GM18520 (cell line): ENCODE measurements around the gene RNF181.
"Not testable (repeated sequence)": the region's sequence is repeated elsewhere in the genome, so short reads cannot be mapped to it uniquely, and the experiment has no call there.

Source experiments
- ATAC-seq: cut with Tn5 transposase; IDR thresholded peaks from one replicate; pipeline ENCODE4 v1.9.1; 2021; ENCODE audit not compliant: unreplicated experiment

RNF181 gene

GRCh38 chr2:85611705-85612587, 16.4 kb downstream of the RNF181 start, which contains the start of gene C2orf68:
TSS of gene C2orf68 (minus strand) at chr2:85612066. CDS start at chr2:85611984, 82 bp downstream.
- peak; percentile 58 for ATAC-seq

GRCh38 chr2:85613717-85614515, 18.4 kb downstream of the RNF181 start:
- no peak for ATAC-seq

GRCh38 chr2:85614757-85615156, 19.2 kb downstream of the RNF181 start:
- ATAC-seq: not testable (repeated sequence)

- no peak for ATAC-seq
Measured at GRCh38 chr2:85615413-85615728, 19.8 kb downstream of the RNF181 start.

- ATAC-seq: not testable (repeated sequence)
Measured at GRCh38 chr2:85617723-85618122, 22.2 kb downstream of the RNF181 start.

- ATAC-seq: no peak
Measured at GRCh38 chr2:85619617-85620016, 24.1 kb downstream of the RNF181 start.

GRCh38 chr2:85621338-85621737, 25.8 kb downstream of the RNF181 start:
- ATAC-seq: no peak

- ATAC-seq: no peak
Measured at GRCh38 chr2:85623991-85624390, 28.4 kb downstream of the RNF181 start.

- ATAC-seq: no peak
Measured at GRCh38 chr2:85628658-85629057, 33.1 kb downstream of the RNF181 start.

GRCh38 chr2:85631316-85631715, 35.8 kb downstream of the RNF181 start:
- ATAC-seq: no peak

- ATAC-seq: no peak
Measured at GRCh38 chr2:85635011-85635410, 39.5 kb downstream of the RNF181 start.

- ATAC-seq: no peak
Measured at GRCh38 chr2:85635636-85636035, 40.1 kb downstream of the RNF181 start.

- peak; percentile 64 for ATAC-seq
Measured at GRCh38 chr2:85642725-85643124, 47.2 kb downstream of the RNF181 start.

- ATAC-seq: no peak
Measured at GRCh38 chr2:85644909-85645308, 49.4 kb downstream of the RNF181 start.

GRCh38 chr2:85646166-85646565, 50.6 kb downstream of the RNF181 start:
- no peak for ATAC-seq
